ENCODE measurements around the gene CARMIL1. TPM values are rescaled to one million over a fixed set of nuclear protein-coding genes. Genes with fewer than 3 reads are reported as not detected.
"Not testable (repeated sequence)": the region's sequence is repeated elsewhere in the genome, so short reads cannot be mapped to it uniquely, and the experiment has no call there.

The CARMIL1 gene
- total and polyA plus RNA-seq, 4 donors, result 22.9 to 41.0 (median 38.4) TPM

DNA sequence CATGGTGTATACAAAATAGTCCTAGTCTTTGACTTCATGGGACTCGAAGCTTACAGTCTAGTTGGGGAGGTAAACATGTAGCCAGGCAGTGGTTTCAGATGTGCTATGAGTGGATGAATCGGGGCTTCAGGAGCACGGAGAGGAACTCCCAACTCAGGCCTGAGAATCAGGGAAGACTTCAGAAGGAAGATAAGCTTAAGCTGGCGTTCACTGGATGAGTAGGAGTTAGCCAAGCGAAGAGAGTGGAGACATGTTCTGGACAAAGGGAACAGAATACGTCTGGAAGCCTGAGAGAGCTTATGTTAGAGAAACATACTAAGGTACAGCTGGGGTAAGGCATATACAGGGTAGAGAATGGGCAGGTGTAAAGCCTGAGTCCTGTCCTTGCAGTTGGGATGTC lies 8.8 kb downstream of the CARMIL1 start:
- Histone ChIP-seq H3K27ac (ENCODE audit: low read depth, low read length) (no peak overlapping the region), H3K4me1 (ENCODE audit: control insufficient read depth, insufficient read depth, low read length) (no peaks in the 10 kb centered on the region), H3K9me3 (ENCODE audit: control insufficient read depth, insufficient read depth, low read length) (no peaks in the 10 kb centered on the region), H3K4me3 (ENCODE audit: low read depth, low read length) (no peak overlapping the region), H3K27me3 (ENCODE audit: control insufficient read depth, insufficient read depth, low read length) (no peaks in the 10 kb centered on the region), H3K36me3 (ENCODE audit: control insufficient read depth, insufficient read depth, low read length) (peaks cover 2% of the 10 kb centered on the region)
- WGBS (ENCODE audit: insufficient coverage), result 94% methylated on average over 6 of the region's 6 CpGs
- DNase-seq (ENCODE audit: low read depth in 4 of 6, low spot score in 6 of 6), result no peak

DNA sequence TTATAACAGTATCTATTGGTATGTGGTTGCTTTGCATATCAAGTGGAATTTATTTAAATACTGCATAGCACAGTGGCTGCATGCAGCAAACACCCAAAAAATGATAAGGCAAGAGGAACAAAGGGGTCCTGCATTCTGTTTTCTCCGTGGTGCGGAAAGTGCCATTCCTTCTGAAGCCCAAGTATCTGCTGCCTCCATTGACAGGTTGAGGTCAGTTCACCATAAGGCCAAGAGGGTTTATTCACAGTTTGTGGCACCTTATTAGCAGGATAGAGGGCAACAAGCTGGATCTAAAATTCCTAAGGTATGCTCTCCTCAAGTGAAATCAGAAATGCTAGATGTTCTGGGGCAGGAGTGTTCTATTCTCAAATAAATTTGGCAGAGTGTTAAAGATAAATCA lies 9.3 kb downstream of the CARMIL1 start:
- Histone ChIP-seq H3K36me3 (ENCODE audit: control insufficient read depth, insufficient read depth, low read length) (peaks cover 4% of the 10 kb centered on the region), H3K27ac (ENCODE audit: low read depth, low read length) (no peak overlapping the region), H3K4me3 (ENCODE audit: low read depth, low read length) (no peak overlapping the region), H3K27me3 (ENCODE audit: control insufficient read depth, insufficient read depth, low read length) (no peaks in the 10 kb centered on the region), H3K9me3 (ENCODE audit: control insufficient read depth, insufficient read depth, low read length) (no peaks in the 10 kb centered on the region), H3K4me1 (ENCODE audit: control insufficient read depth, insufficient read depth, low read length) (no peaks in the 10 kb centered on the region)
- no peak for DNase-seq (ENCODE audit: low read depth in 4 of 6, low spot score in 6 of 6)
- WGBS (ENCODE audit: insufficient coverage), result 87% methylated on average over 2 of the region's 2 CpGs

DNA sequence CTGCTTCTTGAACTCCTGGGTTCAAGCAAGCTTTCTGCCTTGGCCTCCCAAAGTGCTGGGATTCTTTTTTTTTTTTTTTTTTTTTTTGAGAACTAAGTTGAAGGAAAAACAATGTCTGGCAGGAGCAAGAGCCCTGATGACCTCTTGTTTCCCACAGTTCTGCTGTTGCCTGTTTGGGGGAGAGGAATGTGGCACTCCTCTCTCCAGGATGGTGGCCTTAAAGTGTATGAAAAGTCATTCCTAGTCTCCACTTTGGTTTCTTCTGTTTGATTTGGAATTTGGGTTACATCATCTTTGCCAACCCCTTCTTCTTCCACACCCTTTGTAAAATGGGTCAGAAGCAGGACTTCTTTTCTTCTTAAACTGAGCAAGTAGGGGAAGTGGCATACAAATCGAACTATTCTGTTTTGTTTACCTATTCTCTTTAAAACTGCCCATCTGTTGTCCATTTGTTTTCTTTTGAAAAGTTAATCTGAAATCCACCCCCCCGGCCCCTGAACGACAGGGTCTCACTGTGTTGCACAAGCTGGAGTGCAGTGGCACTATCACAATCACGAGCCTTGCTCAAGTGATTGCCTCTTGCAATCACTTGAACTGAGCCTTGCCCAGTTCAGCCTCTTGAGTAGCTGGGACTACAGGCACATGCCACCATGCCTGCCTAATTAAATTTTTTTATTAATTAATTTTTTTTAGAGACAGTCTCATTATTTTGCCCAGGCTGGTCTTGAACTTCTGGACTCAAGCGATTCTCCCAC lies 11.3 kb downstream of the CARMIL1 start:
- Histone ChIP-seq H3K4me1 (ENCODE audit: control insufficient read depth, insufficient read depth, low read length) (no peaks in the 10 kb centered on the region), H3K27me3 (ENCODE audit: control insufficient read depth, insufficient read depth, low read length) (no peaks in the 10 kb centered on the region), H3K9me3 (ENCODE audit: control insufficient read depth, insufficient read depth, low read length) (no peaks in the 10 kb centered on the region), H3K27ac (ENCODE audit: low read depth, low read length) (no peak overlapping the region), H3K36me3 (ENCODE audit: control insufficient read depth, insufficient read depth, low read length) (peaks cover 5% of the 10 kb centered on the region), H3K4me3 (ENCODE audit: low read depth, low read length) (no peak overlapping the region)
- WGBS (ENCODE audit: insufficient coverage), result 62% methylated on average over 3 of the region's 5 CpGs
- no peak for DNase-seq (ENCODE audit: low read depth in 4 of 6, low spot score in 6 of 6)

DNA sequence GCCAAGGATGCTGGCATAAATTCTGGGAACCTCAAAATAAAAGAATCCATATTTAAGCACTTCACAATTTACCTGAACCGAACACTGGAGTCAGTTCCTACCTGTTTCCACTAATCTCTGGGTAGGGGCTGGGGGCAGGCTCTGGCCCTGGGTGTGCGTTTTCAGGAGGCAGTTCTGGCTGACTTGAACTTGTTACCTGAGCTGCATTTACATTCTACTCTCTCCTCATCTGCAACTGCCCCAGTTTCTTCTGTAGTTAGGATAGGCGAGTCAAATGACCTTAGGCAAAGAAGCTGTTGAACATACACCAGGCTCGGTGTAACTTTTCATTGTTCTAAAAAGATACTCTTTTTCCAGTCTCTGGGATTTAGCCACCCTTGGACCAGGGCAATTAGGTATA lies 13.2 kb downstream of the CARMIL1 start:
- WGBS (ENCODE audit: insufficient coverage), result 86% methylated on average over 1 of the region's 4 CpGs

DNA sequence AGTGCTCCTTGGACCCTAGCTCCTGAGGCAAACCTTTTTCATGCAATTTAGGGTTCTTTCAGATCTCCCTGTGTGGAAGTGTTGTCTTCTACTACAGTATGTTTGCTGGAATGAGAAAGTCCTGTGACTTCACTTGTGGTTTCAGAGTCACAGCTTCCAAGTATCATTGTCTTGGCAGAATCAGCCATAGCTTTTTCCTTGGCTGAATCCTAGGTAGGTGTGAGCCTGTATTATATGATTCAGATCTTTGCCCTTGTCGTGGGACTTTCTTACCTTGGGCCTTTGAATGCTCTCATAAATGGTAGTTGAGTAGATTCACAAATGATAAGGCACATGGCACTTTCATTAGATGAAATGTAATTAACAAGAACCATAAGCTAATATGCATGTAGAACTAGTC lies 16.5 kb downstream of the CARMIL1 start:
- H3K9me3 ChIP-seq (ENCODE audit: control insufficient read depth, insufficient read depth, low read length), result no peaks in the 10 kb centered on the region
- H3K4me3 ChIP-seq (ENCODE audit: low read depth, low read length), result no peak overlapping the region
- H3K27ac ChIP-seq (ENCODE audit: low read depth, low read length), result no peak overlapping the region
- WGBS (ENCODE audit: insufficient coverage), result no CpG with 5 or more reads among the region's 1 CpG
- H3K4me1 ChIP-seq (ENCODE audit: control insufficient read depth, insufficient read depth, low read length), result no peaks in the 10 kb centered on the region
- DNase-seq (ENCODE audit: low read depth in 4 of 6, low spot score in 6 of 6), result no peak
- no peaks in the 10 kb centered on the region for H3K27me3 ChIP-seq (ENCODE audit: control insufficient read depth, insufficient read depth, low read length)
- peaks cover 3% of the 10 kb centered on the region for H3K36me3 ChIP-seq (ENCODE audit: control insufficient read depth, insufficient read depth, low read length)

More for the DNA sequence above, 13.2 kb downstream of the CARMIL1 start:
- Histone ChIP-seq H3K4me3 (ENCODE audit: low read depth, low read length) (no peak overlapping the region), H3K4me1 (ENCODE audit: control insufficient read depth, insufficient read depth, low read length) (no peaks in the 10 kb centered on the region), H3K36me3 (ENCODE audit: control insufficient read depth, insufficient read depth, low read length) (peaks cover 3% of the 10 kb centered on the region), H3K9me3 (ENCODE audit: control insufficient read depth, insufficient read depth, low read length) (no peaks in the 10 kb centered on the region), H3K27me3 (ENCODE audit: control insufficient read depth, insufficient read depth, low read length) (no peaks in the 10 kb centered on the region), H3K27ac (ENCODE audit: low read depth, low read length) (no peak overlapping the region)
- DNase-seq (ENCODE audit: low read depth in 4 of 6, low spot score in 6 of 6), result no peak

DNA sequence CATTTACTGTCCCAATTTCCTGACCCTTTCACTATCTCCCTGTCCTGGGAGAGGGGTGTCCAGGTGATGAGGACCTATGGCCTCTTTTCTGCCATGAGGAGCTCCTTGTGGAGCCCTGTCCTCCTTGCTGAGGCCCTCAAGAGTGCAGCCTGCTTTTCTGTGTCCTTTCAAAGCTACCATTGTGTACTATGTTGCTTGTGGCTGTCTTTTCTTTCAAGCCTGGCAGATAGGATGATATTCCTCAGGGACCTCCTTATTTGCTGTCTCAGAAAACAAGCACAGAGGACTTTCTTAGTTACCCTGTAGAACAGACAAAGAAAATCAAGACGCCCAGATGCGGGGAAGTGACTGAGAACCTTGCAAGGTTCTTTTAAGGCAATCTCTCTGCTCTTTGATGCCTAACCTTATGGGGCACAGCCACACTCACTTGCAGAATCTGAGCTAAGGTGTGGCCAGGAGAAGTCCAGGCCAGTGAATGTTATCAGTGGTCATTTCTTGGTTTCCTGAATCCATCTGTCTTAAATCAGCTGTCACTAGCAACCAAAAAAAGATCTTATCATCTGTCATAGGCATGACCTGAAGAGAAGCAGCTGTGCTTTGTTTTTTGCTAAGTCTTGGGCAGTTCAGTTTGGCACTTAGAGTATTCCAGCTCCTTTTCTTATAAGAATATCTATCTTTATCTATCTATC lies 17.2 kb downstream of the CARMIL1 start:
- peaks cover 3% of the 10 kb centered on the region for H3K36me3 ChIP-seq (ENCODE audit: control insufficient read depth, insufficient read depth, low read length)
- H3K27ac ChIP-seq (ENCODE audit: low read depth, low read length), result no peak overlapping the region
- H3K4me1 ChIP-seq (ENCODE audit: control insufficient read depth, insufficient read depth, low read length), result no peaks in the 10 kb centered on the region
- H3K9me3 ChIP-seq (ENCODE audit: control insufficient read depth, insufficient read depth, low read length), result no peaks in the 10 kb centered on the region
- DNase-seq (ENCODE audit: low read depth in 4 of 6, low spot score in 6 of 6), result no peak
- 73% methylated on average over 2 of the region's 2 CpGs for WGBS (ENCODE audit: insufficient coverage)
- no peak overlapping the region for H3K4me3 ChIP-seq (ENCODE audit: low read depth, low read length)
- H3K27me3 ChIP-seq (ENCODE audit: control insufficient read depth, insufficient read depth, low read length), result no peaks in the 10 kb centered on the region

DNA sequence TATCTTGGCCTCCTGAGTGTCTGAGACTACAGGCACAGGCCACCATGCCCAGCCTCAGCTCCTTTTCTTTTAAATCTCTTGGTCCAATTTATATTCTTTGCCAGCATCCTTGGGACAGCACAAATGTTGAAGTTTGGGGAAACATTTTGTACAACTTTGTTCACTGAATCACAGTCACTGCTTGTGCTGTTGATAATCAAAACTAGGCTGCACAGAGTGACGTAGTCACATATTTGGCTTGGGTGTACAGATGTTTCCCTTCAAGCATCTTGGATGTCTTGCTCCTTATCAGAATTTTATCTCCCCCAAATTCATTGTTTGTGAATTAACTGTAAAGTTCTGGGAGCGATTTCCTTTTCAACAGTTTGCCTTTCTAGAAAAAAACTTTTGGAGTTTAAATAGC lies 17.9 kb downstream of the CARMIL1 start:
- DNase-seq (ENCODE audit: low read depth in 4 of 6, low spot score in 6 of 6), result no peak
- H3K36me3 ChIP-seq (ENCODE audit: control insufficient read depth, insufficient read depth, low read length), result peaks cover 3% of the 10 kb centered on the region
- no peaks in the 10 kb centered on the region for H3K9me3 ChIP-seq (ENCODE audit: control insufficient read depth, insufficient read depth, low read length)
- whole genome bisulfite sequencing (ENCODE audit: insufficient coverage), result no CpG with 5 or more reads among the region's 2 CpGs
- no peaks in the 10 kb centered on the region for H3K4me1 ChIP-seq (ENCODE audit: control insufficient read depth, insufficient read depth, low read length)
- no peak overlapping the region for H3K27ac ChIP-seq (ENCODE audit: low read depth, low read length)
- H3K4me3 ChIP-seq (ENCODE audit: low read depth, low read length), result no peak overlapping the region
- no peaks in the 10 kb centered on the region for H3K27me3 ChIP-seq (ENCODE audit: control insufficient read depth, insufficient read depth, low read length)

DNA sequence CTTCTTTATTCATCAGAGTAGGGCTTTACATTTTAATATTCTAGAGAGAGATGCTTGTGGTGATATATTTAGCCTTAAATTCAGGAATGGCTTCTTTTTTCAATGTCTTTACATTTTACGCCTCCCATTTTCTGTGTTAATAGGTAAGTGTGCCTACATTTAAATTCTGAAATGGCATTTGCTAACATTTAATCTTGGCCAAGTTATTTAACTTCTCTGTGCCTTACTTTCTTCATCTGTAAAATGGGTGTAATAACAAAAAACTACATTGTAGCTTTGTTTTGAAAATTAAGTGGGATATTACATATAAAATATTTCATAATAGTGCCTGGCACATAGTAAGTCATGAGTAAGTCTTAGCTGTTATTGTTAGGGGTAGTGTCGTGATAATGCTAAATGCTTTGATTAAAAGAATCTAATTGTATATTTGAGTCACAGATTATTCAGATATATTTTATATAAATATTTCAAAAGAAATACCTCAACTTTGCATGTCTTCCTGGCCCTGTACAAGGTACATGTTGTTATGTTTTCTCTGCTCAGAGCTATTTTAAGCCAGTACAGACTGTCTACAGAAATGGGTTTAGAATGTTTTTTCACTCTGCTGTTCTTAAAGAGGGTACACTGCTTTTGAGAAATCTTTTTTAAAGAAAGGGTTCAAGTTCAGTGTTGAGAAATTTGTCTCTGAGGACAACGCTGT lies 18.8 kb downstream of the CARMIL1 start:
- no peak overlapping the region for H3K27ac ChIP-seq (ENCODE audit: low read depth, low read length)
- no peaks in the 10 kb centered on the region for H3K27me3 ChIP-seq (ENCODE audit: control insufficient read depth, insufficient read depth, low read length)
- no peak for DNase-seq (ENCODE audit: low read depth in 4 of 6, low spot score in 6 of 6)
- no peaks in the 10 kb centered on the region for H3K9me3 ChIP-seq (ENCODE audit: control insufficient read depth, insufficient read depth, low read length)
- H3K36me3 ChIP-seq (ENCODE audit: control insufficient read depth, insufficient read depth, low read length), result peaks cover 3% of the 10 kb centered on the region
- WGBS (ENCODE audit: insufficient coverage), result no CpG with 5 or more reads among the region's 3 CpGs
- peaks cover 4% of the 10 kb centered on the region for H3K4me1 ChIP-seq (ENCODE audit: control insufficient read depth, insufficient read depth, low read length)
- no peak overlapping the region for H3K4me3 ChIP-seq (ENCODE audit: low read depth, low read length)

DNA sequence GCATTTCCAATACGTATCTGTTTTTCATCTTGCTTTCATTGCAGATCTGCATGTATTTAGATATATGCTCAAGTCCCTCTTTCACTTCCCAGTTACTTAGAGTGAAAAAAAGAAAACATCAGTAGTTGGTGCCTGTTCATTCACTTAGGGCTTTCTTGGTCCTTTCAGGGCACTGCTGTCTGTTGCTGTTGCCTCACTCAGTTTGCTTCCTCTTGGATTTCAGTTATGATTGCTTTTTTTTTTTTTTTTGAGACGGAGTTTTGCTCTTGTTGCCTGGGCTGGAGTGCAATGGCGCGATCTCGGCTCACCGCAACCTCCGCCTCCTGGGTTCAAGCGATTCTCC lies 19.3 kb downstream of the CARMIL1 start:
- not testable (repeated sequence) for H3K4me1 ChIP-seq (ENCODE audit: control insufficient read depth, insufficient read depth, low read length); H3K4me3 ChIP-seq (ENCODE audit: low read depth, low read length); H3K27me3 ChIP-seq (ENCODE audit: control insufficient read depth, insufficient read depth, low read length); H3K36me3 ChIP-seq (ENCODE audit: control insufficient read depth, insufficient read depth, low read length); H3K9me3 ChIP-seq (ENCODE audit: control insufficient read depth, insufficient read depth, low read length); DNase-seq (ENCODE audit: low read depth in 4 of 6, low spot score in 6 of 6); H3K27ac ChIP-seq (ENCODE audit: low read depth, low read length)
- WGBS (ENCODE audit: insufficient coverage), result 100% methylated on average over 6 of the region's 8 CpGs
